Bronchus fibroblast of lung (primary cell): ENCODE data around the gene CCDC92B. TPM values are rescaled to one million over a fixed set of nuclear protein-coding genes. Genes with fewer than 3 reads are reported as not detected.

ENCODE experiments used
- total RNA-seq: library from RNA; depleted of rRNA; stranded (reverse); fragments of >200 nt; gene quantifications from 2 replicates; pipeline ENCODE4 v1.2.3, GENCODE V29; 2015

Gene CCDC92B
- total RNA-seq = not detected in 2 replicates

GRCh38 chr17:2749058-2749783 lies at the start of gene CCDC92B:
Gene CCDC92B, minus strand, starts transcription at chr17:2749652. Its CDS starts 14,507 bp downstream, at chr17:2735145.

GRCh38 chr17:2796164-2797125 lies 47.0 kb upstream of the CCDC92B start, which contains the start of gene RAP1GAP2:
Gene RAP1GAP2, plus strand, starts transcription at chr17:2796438. Its CDS starts 90 bp downstream, at chr17:2796528.

GRCh38 chr17:2711608-2712299 lies 37.7 kb downstream of the CCDC92B start, which contains the start of gene CLUH:
Gene CLUH, minus strand, starts transcription at chr17:2711764. Its CDS starts 103 bp downstream, at chr17:2711661.

Other genes with a start within 250 kb of the CCDC92B start
- gene METTL16, start 237.8 kb downstream of the CCDC92B start, total RNA-seq = 10.9 and 12.2 TPM in 2 replicates
- 27.1 and 39.7 TPM in 2 replicates for gene PAFAH1B1, start 156.0 kb downstream of the CCDC92B start, total RNA-seq
- gene CLUH, start 37.9 kb downstream of the CCDC92B start, total RNA-seq = 41.5 and 44.2 TPM in 2 replicates
- gene RAP1GAP2, start 46.8 kb upstream of the CCDC92B start, total RNA-seq = 2.5 and 8.4 TPM in 2 replicates